GM21390 (cell line): ENCODE results near the gene SLC16A7.
"Not testable (repeated sequence)": the region's sequence is repeated elsewhere in the genome, so short reads cannot be mapped to it uniquely, and the experiment has no call there.

ENCODE experiments used
- ATAC-seq: cut with Tn5 transposase; IDR thresholded peaks from one replicate; pipeline ENCODE4 v1.9.1; 2021; ENCODE audit not compliant: unreplicated experiment

The SLC16A7 gene, protein sequence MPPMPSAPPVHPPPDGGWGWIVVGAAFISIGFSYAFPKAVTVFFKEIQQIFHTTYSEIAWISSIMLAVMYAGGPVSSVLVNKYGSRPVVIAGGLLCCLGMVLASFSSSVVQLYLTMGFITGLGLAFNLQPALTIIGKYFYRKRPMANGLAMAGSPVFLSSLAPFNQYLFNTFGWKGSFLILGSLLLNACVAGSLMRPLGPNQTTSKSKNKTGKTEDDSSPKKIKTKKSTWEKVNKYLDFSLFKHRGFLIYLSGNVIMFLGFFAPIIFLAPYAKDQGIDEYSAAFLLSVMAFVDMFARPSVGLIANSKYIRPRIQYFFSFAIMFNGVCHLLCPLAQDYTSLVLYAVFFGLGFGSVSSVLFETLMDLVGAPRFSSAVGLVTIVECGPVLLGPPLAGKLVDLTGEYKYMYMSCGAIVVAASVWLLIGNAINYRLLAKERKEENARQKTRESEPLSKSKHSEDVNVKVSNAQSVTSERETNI

DNA sequence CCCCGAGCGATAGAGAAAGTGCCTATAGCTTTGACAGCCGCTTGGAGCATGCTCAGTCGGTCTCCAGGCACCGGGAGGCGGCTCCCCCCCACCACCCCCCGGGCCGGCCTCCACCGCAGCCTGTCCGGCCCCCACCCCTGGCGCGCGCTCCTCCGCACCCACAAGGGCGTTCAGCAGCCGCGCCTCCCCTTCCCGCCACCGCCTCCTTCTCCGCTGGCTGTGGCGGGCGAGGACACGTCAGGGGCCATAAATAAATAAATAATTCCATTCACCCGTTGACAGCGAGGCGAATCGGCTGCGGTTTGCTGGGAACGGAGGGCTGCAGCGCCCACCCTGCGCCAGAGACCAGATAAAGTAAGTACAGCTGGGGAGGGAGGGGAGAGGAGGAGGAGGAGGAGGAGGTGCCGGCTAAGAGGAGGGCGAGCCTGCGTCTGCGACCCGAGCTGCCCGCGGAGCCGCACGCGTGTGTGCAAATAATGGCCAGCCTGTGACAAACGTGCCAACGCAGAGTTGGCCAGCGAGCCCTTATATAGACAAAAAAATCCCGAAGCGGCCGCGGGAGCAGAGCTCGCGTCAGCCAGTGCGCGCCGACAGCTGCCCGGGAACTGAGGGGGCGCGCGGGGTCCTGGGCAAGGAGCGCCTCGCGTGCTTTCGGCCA lies at the start of gene SLC16A7:
Gene SLC16A7, plus strand, starts transcription at position 147 of the 658 bp plus-strand sequence. CDS start 108,773 bp downstream, outside the sequence.
- ATAC-seq = peak; percentile 61

DNA sequence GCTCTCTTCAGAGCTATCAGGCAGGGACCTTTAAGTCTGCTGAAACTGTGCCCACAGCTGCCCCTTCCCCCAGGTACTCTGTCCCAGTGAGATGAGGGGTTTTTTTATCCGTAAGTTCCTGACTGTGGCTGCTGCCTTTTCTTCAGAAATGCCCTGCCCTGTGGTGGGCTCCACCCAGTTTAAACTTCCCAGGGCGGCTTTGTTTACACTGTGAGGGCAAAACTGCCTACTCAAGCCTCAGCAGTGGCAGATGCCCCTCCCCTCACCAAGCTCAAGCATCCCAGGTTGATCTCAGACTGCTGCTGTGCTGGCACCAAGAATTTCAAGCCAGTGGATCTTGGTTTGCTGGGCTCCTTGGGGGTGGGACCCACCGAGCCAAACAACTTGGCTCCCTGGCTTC lies 46.9 kb upstream of the SLC16A7 start:
- no peak for ATAC-seq

DNA sequence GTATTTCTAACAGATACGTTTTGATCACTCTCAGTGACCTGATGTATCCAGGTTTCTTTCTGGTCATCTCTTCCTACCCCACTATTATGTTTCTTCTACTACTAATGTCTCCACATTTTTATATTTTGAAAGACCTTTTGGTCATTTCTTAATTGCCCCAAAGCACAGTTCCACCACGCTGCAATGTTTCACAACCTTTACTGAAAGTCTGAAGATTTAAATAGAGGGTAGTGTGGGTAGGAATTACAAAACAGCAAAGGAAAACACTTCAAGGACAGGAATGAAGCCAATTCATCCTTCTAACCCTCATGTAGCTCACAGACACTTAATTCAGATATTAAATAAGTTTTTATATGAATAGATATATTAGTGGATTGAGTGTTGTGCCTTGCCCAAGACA lies 36.1 kb upstream of the SLC16A7 start:
- no peak for ATAC-seq

DNA sequence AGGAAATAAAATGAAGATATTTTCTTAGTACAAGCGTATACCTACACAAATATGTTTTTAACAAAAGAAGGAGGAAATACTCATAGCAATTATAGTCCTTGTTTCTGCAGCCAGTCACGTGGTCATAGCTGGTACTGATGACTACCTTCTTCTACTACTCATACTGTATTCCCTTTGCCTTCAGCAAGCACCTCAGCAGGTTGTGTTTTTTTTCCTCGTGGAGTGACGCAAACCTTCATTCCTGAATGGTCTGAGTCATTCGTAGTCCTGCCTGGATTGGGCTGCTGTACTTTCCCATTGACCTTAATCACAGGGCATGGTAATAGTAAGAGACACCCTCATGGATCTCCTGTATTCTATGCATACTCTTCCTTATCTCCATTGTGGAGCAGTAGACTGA lies 25.7 kb upstream of the SLC16A7 start:
- ATAC-seq = no peak

DNA sequence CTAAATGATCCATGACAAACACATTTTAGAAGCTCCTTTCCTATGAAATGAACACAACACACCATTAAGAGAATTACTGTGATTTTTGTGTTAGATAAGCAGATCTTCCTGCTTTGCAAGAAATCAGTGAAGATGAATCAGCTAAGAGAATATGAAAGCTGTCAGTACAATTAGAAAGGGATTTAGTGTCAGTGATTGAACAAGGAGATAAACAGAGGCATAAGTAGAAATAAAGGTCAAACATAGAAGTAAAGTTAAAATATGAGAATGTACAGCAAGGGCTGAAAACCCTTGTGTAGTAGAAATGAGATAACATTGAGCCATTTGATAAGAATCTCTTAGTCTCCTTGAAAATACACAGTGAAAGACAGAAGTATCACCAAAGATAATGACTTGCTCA lies 21.4 kb upstream of the SLC16A7 start:
- no peak for ATAC-seq

DNA sequence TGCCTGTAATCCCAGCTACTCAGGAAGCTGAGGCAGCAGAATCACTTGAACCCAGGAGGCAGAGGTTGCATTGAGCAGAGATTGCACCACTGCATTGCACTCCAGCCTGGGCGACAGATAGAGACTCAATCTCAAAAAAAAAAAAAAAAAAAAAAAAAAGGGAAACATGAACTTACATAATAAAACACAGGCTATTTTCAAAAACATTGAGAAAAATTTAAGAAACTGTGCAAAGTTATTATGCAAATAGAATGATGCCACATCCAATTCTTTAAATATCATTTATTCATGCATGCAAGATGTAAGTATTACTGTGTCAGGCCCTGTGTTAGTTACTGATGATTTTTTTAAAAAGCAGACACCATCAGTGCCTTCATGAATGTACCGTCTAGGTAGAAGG lies 20.0 kb upstream of the SLC16A7 start:
- no peak for ATAC-seq

DNA sequence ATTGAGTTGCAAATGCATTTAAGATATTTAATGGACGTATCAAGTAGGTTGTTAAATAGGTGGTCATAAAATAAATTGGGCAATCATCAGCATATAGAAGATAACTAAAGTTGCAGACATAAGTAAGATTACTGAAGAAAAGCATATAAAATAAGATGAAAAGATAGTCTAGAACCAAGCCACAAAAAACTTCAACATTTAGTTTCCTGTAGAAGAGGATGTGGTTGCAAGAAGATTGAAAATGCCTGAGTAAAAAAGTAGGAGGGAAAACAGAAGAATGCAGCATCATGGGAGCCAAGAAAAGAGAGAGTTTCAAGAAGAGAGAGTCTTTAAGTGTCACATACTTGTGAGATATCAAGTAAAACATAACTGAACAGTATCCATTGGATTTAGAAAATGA lies 17.6 kb upstream of the SLC16A7 start:
- ATAC-seq = no peak

DNA sequence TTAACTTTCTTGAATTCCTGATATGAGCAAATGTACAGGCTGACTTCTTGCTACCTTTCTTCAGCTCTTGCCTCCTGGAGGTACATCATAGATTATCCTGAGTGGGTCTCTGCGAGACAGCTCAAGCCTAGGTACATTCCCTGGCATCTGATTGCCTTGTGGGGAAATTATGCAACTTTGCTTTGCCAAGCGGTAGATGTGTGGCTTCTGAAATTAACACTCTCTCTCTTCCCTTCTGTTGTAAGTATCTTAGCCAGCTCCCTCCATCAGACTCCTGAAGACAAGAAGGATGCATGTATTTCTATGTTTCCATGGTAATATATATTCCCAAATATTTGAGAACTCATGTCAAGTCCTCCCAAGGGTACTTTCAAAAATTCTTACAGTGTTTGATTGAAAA lies 16.2 kb upstream of the SLC16A7 start:
- ATAC-seq = no peak

DNA sequence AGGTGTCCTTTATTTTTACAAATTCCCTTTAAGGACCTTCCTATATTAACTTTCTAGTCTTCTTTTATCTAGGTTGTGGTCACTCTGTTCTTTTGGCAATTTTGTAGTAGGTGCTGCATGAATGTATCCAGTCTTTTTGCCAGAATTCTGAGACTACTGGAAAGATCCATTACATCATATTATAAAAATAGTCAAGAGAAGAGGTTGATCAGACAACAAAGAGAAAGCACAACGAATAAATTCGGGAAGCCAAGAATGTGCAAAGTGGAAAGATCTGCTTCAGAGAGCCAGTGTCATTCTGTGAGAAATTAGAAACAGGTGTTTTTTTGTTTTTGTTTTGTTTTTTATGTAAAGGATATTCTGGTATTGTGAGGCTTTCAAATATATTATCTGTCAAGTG lies 15.8 kb upstream of the SLC16A7 start:
- ATAC-seq = no peak

DNA sequence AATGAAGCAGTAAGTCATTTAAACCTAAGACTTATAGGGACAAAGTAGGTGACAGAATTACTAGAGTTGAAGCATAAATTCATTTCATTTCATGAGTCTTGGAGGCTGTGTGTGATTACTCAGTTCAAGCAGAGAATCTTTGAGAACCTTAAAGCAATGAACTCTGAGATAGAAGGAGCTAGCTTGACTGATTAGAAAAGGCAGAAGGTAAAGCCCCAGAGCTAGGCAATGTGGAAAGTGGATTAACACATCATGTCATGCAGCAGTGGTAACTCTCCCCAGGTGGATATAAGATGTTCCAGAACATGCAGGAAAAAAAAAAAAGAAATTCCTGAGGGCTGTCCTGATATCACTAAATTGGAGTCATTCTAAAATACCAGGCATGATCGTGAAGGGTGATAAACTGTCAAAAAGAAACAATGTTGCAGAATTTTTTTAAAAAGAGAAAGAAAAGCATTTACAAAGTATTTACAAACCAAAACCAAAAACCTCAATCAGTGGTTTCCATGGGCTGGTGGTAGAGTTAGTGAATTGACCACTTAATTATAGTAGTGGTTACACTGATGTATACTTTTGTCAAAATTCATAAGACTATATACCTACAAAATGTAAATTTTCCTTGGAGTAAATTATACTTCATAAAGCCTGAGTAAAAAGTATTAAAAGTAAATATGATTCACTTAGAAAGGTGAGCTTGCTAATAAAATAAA lies 12.7 kb upstream of the SLC16A7 start:
- no peak for ATAC-seq

DNA sequence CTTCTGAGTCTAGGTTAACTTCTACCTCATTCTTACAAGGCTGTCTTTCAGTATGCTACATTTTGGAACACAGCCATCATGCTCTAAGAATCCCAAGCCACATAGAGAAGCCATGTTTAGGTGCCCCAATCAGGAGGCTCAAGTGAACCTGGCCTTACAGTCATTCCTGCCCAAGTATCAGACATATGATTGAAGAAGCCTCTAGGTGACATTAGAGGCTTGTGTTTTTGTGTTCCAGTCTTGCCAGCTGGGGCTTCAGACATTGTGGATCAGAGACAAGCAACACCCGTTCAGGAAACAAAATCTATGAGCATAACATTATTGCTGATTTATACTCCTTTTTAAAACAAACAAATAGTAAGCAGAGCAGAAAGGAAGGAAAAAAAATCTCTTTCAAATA lies 8.1 kb upstream of the SLC16A7 start:
- ATAC-seq = no peak

DNA sequence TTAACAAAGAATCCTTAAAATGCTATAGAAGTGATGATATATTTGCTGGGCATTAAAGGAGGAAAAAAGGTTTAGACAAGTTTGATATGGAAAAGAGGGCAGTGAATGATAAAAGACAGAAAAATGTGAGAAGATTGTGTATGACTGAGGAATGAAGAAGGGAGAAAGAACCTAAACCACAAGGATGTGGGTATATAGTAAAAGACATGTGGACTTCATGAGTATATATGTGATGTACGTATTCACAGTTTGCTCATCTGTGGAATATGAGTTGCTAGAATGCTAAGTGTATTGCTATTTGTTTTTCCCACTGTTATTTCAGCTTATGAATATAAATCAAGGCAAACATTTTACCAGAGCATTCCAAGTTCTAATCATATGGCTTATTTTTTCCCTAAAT lies 2.1 kb upstream of the SLC16A7 start:
- no peak for ATAC-seq

DNA sequence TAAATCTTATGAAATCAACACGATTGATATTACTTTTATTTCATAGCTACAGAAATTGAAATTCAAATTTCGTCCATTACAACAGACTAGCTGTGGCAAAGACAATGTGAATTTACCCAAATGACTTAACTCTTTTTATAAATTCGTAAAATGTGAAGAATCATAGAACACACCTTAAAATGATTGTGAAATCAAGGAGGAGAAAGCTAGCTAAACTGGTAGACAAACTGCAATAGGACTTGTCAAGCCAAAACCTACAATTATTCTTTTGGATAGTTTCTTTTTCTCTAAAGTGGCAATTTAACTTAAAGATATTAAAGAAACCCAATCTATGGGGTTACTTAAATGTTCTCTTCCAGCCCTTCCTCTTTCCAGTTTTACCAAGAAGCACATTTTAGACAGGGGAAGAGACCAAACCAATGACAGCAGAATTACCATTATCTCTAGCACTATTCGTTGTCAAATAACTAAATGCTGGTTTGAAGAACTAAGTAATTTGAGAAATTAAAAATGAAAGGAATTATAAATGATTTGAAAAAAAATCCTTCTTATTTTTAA lies 807 bp upstream of the SLC16A7 start:
- no peak for ATAC-seq

DNA sequence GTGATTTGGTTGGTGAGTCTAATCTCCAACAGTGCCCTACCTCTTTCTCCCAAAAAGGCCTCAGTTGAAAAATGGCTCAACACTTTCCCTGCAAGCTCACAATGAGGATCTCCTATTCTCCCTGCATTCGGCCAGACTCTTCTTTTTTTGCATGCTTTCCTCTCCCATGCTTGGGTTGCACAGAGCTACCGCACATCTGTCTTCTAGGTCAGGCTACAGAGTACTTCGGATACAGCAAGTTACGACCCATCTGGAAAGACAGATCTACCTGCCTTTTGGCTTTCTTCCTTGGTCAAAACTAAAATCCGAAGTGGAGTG lies 305 bp upstream of the SLC16A7 start:
- ATAC-seq = no peak

DNA sequence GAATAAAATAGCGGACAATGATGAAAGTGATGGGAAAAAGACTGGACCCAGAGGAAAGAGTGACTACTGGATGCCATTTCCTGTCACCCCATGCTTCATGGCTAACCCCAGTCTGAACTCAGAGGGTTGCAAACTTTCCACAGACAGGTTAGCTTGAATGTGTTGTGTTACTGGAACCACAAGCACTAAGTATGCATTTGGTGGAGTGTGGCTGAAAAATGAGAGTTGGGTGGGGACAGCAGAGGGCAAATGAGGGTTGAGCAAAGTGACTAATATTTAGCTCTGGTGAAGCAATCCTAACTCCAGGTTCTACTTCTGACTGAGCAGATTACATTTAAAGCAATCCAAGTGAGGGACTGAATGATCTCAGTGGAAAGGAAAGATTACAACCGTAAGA lies 1.6 kb downstream of the SLC16A7 start:
- peak; percentile 47 for ATAC-seq

DNA sequence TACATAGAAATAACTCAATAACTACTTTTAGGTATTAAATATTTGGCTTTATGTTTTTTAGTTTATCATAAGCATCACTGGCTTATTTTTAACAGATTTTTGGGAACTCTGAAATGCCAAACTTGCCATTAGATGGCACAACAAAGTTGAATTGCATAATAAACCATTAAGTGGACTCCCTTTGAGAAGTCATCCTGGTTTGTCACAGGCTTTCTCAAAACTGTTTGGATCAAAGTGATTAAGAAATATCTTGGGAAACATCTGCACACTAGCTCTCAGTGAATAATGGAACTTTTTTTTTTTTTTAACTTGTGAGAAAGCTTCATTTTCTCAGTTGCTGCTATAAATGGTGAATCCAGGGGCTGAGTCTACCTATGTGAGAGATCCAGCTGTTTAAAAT lies 4.3 kb downstream of the SLC16A7 start:
- no peak for ATAC-seq

DNA sequence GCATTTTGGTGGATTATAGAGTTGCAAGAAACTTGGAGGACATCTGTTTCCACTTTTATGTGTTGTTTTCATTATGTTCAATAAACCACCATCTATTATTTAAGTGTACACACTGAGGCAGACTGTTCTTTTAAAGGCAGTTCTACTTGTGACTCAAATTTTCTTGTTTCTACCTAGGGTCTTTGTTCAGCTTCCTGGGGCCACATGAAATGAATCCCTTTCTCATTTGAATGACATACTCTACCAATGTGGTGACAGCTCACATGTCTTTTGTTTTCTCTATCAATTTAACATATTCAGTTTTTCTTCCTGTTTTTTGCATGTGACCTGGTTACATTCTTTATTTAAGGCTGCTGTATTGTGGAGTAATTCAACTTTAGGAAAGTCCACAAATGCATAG lies 7.9 kb downstream of the SLC16A7 start:
- ATAC-seq = no peak

DNA sequence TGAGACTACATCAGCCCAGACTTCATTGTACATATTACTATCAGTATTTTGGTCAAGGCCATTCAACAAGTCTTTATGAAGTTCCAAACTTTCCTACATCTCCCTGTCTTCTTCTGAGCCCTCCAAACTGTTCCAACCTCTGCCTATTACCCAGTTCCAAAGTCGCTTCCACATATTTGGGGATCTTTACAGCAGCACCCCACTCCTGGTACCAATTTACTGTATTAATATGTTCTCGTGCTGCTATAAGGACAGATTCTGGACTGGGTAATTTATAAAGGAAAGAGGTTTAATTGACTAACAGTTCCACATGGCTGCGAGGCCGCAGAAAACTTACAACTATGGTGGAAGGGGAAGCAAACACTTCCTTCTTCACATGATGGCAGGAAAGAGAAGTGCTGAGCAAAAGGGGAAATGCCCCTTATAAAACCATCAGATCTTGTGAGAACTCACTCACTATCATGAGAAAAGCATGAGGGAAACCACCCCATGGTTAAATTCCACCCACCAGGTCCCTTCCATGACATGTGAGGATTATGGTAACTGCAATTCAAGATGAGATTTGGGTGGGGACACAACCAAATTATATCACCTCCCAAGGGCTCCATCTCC lies 17.1 kb downstream of the SLC16A7 start:
- ATAC-seq = not testable (repeated sequence)

DNA sequence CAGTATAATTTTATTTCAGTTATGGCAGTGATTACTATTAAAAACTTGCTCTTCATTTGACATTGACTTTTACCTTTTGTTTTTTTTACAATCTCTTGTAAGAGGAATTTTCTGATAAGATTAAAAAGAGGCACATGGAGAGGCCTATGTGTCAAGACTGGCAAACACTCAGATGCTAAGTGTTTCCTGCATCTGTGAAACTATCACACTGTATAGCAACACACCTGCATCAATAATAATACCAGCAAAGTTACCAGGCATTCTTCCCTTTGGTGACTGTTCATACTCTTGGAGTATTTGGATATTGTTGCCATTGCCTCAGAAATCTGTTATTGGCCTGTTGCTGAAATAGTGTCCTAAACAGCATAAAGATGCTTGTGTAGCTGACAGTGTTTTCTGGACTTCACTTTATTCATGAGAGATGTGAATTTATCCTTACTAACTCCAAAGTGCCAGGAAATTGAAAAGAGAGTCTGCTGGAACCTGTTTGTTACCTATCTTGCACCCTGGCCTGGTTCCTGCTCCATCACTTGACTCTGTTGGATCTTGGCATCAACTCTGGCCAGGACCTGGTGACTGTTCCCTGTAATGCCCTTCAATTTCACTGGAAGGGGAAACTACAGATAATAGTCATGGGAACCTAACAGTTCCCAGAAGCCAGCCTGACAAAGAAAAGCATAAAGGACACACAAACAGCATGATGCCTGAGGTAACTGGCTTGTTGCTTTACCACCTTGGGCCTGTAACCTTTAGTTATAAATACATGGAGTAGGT lies 19.8 kb downstream of the SLC16A7 start:
- no peak for ATAC-seq

DNA sequence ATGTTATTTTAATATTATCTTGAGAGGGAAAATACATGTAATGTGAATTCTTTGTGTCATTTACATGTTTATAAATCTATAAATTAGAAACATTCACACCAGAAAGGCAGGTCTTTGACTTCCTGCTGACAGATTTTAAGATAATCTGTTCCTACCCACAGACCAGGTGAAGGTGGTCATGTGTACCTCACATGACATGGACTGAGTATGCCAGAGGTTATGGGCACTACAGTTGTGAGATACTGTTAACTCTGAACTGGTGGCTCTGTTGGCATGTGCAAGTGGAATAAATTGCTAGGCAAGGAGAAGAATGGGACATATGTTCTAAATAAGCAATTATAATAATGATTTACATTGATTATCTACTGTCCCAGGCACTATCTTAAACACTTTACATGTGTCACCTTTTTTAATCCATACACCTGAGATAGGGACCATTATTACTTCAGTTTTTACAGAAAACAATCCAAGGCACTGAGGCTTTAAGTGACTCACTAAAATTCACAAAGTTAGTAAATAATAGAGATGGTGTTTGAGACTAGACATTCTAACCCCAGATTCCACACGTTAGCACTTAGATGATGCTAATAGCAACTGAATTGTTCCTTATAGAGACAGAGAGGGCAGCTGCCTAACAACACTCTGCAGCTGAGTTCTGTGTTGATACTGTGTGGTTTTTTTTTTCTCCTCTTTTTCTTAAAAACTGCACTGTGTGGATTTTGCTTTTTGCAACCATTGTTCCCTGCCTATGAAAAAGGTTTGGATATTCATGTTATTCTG lies 23.8 kb downstream of the SLC16A7 start:
- ATAC-seq = peak; percentile 42
